Stimulated activated CD4-positive, alpha-beta T cell treated with anti-CD3 and anti-CD28 coated beads, Interleukin-2, amount 100 ng/mL, for 48 hours (primary cell): Measurements from ENCODE around the gene CRTC3.
"Not testable (repeated sequence)": the region's sequence is repeated elsewhere in the genome, so short reads cannot be mapped to it uniquely, and the experiment has no call there.

Experiments used
- DNase-seq, 2 donors: peaks; one replicate each; pipeline ENCODE4 v3.0.0-alpha.2; 2020

CRTC3 gene, protein sequence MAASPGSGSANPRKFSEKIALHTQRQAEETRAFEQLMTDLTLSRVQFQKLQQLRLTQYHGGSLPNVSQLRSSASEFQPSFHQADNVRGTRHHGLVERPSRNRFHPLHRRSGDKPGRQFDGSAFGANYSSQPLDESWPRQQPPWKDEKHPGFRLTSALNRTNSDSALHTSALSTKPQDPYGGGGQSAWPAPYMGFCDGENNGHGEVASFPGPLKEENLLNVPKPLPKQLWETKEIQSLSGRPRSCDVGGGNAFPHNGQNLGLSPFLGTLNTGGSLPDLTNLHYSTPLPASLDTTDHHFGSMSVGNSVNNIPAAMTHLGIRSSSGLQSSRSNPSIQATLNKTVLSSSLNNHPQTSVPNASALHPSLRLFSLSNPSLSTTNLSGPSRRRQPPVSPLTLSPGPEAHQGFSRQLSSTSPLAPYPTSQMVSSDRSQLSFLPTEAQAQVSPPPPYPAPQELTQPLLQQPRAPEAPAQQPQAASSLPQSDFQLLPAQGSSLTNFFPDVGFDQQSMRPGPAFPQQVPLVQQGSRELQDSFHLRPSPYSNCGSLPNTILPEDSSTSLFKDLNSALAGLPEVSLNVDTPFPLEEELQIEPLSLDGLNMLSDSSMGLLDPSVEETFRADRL

GRCh38 chr15:90529371-90530249, at the start of gene CRTC3:
TSS of gene CRTC3 (plus strand) at chr15:90529923. CDS start at chr15:90530072, 149 bp downstream.
- DNase-seq, result peak; percentile 36 to 46

- no peak for DNase-seq
Observed at GRCh38 chr15:90481023-90481422, 48.7 kb upstream of the CRTC3 start.

- DNase-seq, result peak; percentile 13 to 18
Observed at GRCh38 chr15:90482124-90483011, 47.4 kb upstream of the CRTC3 start.

DNA sequence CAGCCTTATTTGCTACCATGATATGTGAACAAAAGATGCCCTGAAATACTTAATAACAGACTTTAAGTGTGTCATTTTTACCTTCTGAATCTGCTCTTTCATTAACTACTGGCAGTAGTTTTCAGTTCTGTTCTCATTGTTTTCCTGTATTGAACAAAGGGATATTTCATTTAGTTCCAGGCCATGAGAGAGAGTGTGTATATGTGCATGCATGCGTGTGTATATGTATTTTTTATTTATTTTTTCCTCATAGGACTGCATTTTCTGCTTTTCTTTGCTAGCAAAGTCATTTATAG, 46.8 kb upstream of the CRTC3 start:
- DNase-seq, result no peak

DNA sequence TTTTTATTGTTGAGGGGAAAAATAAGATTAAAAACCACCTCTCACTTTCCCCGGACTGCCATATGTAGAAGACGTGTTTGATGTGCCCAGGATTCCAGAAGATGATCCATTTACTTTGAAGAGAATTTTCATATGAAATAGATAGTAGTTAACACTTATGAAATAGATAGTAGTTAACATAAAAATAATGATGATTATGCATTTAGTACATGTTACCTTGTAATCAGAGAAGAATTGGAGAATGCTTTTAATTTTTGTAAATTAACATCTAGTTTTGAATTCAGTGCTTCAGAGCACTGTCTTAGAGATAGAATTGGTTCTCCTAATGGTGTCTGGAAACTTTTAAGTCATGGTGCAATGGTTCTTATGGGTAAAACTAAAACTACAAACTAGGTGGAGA, 46.1 kb upstream of the CRTC3 start:
- no peak for DNase-seq

GRCh38 chr15:90487186-90487585, 42.5 kb upstream of the CRTC3 start:
- no peak for DNase-seq

GRCh38 chr15:90489514-90489913, 40.2 kb upstream of the CRTC3 start:
- DNase-seq, result no peak

DNA sequence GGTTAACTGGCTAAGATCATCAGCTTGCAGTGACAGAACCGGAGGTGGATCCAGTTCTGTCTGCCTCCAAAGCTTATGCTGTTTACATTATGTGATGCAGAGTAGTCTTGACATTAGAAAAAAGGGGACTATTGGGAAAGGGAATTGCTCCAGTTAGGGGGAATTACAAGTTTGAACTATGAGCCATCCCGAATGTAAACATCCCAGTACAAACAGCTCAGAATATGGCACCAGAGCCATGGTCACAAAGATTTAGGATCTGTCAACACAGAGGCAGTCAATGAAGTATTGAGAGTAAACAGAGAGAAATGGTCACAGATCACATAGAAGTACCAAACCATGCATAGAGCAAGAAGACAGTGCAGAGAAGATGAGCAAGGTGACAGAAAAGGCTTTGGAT, 39.8 kb upstream of the CRTC3 start:
- no peak for DNase-seq

DNA sequence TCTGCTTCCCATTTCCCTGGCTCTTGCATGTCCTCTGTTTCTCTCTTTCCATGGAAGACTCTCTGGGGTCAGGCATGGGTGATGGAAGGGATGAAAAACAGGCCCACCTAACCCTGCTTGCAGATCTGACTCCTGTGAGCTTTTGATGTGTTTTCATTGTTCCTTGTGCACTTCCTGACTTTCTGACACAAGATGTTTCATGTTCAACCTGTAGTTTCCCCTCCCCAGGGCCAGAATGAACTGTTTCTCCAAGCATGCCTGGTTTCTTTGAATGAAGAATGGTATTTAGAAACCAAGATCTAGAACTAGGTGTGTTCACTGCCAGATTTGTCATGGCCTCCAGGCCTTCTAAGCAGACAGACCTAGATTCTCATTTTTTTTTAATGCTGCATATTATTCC, 36.1 kb upstream of the CRTC3 start:
- no peak for DNase-seq

GRCh38 chr15:90495067-90495466, 34.7 kb upstream of the CRTC3 start:
- no peak for DNase-seq

DNA sequence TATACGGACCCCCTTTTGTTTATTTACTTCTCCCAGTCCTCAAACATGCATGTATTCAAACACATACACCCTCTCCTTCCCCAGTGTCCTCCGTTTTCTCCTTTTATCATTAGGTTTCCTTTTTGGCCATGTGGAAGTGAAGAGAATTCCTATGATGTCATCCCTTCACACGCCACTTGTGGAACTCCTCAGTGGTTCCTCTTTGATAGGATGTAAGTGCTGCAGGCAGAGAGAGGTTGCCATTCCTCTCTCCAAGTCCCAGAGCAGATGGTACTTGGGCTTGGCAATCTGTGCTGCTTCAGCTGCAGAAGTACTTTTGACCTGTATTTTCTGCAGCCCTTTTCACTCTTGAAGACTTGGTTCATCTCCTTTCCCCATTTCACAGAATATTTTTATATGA, 32.9 kb upstream of the CRTC3 start:
- no peak for DNase-seq

DNA sequence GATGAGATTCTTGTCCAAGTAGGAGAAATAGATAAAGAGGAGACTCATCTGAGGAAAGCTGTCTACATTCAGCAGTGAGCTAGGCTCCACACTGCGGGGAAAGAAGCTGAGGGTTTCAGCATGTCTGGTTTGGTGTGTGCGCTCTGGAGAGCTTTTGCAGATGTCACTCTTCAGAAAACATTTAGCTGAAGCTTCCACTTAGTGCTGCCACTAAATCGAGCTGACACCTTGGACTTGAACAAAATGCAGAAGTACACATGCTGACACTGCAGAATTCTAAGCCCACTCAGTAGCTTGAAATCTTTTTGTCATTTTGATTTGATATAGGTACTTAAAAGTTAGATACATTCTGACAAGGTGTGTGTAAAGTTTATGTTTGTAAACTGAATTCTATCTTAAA, 32.3 kb upstream of the CRTC3 start:
- DNase-seq, result no peak

DNA sequence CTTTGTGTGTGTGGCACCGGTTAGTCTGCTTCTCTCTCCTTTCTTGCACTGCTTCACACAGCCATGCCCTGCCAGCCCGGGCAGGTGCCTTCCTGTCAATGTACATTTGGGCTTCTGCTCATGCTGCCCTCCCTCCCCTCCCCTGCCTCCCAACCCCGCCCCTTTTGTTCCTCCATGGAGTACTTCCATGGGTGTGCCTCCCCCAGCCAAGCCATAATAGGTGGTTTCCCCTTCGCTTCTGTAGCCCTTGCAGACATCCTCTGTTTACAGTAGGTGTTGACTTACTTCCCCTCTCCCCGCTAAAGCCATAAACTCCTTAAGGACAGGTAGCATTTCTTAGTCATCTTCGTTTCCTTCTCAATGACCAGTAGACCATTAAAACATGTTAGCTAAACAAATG, 31.8 kb upstream of the CRTC3 start:
- DNase-seq, result no peak

- DNase-seq, result no peak
Observed at GRCh38 chr15:90500171-90500570, 29.6 kb upstream of the CRTC3 start.

GRCh38 chr15:90501898-90502297, 27.8 kb upstream of the CRTC3 start:
- DNase-seq, result no peak

DNA sequence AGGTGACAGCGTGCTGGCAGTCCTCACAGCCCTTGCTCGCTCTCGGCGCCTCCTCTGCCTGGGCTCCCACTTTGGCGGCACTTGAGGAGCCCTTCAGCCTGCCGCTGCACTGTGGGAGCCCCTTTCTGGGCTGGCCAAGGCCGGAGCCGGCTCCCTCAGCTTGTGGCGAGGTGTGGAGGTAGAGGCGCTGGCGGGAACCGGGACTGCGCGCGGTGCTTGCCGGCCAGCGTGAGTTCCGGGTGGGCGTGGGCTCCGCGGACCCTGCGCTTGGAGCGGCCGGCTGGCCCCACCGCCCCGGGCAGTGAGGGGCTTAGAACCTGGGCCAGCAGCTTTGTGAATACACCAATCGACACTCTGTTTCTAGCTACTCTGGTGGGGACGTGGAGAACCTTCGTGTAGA, 18.9 kb upstream of the CRTC3 start:
- DNase-seq, result not testable (repeated sequence)

DNA sequence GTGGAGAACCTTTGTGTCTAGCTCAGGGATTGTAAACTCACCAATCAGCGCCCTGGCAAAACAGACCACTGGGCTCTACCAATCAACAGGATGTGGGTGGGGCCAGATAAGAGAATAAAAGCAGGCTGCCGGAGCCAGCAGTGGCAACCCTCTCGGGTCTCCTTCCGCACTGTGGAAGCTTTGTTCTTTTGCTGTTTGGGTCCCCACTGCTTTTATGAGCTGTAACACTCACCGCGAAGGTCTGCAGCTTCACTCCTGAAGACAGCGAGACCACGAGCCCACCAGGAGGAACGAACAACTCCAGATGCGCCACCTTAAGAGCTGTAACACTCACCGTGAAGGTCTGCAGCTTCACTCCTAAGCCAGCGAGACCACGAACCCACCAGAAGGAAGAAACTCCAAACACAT, 18.5 kb upstream of the CRTC3 start:
- not testable (repeated sequence) for DNase-seq

DNA sequence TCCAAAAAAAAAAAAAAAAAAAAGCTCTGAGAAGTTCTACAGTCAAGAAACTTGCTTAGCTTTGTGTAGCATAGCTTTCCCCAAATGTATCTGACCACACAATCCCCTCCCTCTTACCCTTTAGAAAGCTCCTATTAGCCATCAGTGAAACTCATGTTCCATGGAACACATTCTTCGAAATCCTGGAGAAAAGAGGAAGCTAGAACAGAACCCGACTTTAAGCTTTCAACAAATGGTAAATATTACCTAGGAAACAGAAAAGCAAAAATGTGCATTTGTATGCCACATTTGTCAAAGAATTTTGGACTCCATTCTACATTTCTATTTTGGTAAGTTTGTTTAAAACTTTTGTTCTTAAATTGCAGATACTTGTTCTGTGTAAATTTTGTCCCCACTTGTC, 17.4 kb upstream of the CRTC3 start:
- no peak for DNase-seq

DNA sequence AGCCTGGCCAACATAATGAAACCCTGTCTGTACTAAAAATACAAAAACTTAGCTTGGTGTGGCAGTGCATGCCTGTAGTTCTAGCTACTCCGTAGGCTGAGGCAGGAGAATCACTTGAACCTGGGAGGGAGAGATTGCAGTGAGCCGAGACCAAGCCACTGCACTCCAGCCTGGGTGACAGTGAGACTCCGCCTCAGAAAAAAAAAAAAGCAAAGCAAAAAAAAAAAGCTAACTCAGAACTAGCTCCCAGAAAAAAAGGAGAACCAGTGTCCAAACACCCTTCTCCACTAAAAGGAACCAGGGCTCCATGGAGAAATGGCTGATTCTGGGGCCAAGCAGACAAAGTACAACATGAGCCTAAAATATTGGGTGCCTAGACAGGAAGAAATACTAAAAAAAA, 16.7 kb upstream of the CRTC3 start:
- no peak for DNase-seq

GRCh38 chr15:90513448-90513847, 16.3 kb upstream of the CRTC3 start:
- DNase-seq, result no peak

DNA sequence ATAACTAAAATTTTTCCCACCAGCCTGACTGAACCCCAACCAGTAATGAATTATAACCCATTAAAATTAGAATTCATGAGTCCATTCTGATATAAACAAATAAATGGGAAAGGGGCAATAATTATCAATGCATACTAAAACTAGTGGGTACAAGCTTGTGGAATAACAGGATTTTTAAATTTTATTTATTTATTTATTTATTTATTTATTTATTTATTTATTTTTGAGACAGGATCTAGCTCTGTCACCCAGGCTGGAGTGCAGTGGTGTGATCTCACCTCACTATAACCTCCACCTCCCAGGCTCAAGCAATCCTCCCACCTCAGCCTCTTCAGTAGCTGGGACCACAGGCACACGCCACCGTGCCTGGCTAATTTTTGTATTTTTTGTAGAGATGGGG, 15.8 kb upstream of the CRTC3 start:
- not testable (repeated sequence) for DNase-seq

DNA sequence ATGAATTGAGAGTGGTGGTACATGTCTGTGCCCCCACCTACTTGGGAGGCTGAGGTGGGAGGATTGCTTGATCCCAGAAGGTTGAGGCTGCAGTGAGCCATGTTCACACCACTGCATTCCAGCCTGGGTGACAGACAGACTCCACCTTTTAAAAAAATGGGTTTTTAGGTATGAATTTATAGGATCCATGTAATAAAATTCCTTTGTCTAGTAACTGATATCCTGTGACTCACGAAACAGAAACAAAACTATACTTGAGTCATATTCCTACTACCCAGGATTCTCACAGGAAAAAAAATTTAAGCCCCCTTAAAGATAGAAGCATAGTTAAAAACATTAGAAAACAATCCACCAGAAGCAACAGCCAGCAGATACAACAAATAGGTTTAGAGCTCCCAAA, 10.0 kb upstream of the CRTC3 start:
- no peak for DNase-seq

- DNase-seq, result no peak
Observed at GRCh38 chr15:90520365-90520764, 9.4 kb upstream of the CRTC3 start.
